Peyer's patch (tissue), 4 donors: ENCODE measurements around the gene CACNA2D2.

Source experiments
- POLR2A ChIP-seq, 2 donors: fragments of 450-650 bp; IDR thresholded peaks; one replicate each; pipeline ENCODE4 v1.5.1; 2017; ENCODE audit warnings: antibody characterized with exemption in 2 of 2, mild to moderate bottlenecking in 2 of 2, moderate library complexity in 2 of 2
- TF ChIP-seq, protein P1 (sequence below), 6 experiments: fragments of 450-650 bp in 4 of 6; fragments of 200-600 bp in 2 of 6; sonication (generic) in 1 of 6; IDR thresholded peaks; one replicate each; pipeline ENCODE4 v1.5.1; 2017 to 2019; ENCODE audit warnings: antibody characterized with exemption in 6 of 6, mild to moderate bottlenecking in 3 of 6, moderate library complexity in 1 of 6

DNA sequence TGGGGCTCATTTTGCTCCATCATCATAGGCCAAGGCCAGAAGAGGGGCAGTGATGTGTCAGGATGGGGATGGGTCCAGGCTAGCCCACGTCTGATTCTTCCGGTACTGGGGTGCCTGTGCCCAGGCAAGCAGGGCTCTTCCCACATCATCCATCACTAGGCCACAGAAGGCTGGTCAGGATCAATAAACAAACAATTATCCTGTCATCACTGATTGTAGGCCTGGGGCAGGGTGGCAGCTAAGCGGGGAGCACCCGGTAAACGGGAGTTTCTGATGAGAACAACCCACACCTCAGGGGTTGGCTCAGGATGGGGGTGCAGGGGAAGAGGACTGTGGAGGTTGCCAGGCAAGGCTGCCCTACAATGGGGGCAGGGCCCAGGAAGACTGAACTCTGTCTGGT is 18.1 kb upstream of the CACNA2D2 start:
- TF ChIP-seq, protein P1, sequence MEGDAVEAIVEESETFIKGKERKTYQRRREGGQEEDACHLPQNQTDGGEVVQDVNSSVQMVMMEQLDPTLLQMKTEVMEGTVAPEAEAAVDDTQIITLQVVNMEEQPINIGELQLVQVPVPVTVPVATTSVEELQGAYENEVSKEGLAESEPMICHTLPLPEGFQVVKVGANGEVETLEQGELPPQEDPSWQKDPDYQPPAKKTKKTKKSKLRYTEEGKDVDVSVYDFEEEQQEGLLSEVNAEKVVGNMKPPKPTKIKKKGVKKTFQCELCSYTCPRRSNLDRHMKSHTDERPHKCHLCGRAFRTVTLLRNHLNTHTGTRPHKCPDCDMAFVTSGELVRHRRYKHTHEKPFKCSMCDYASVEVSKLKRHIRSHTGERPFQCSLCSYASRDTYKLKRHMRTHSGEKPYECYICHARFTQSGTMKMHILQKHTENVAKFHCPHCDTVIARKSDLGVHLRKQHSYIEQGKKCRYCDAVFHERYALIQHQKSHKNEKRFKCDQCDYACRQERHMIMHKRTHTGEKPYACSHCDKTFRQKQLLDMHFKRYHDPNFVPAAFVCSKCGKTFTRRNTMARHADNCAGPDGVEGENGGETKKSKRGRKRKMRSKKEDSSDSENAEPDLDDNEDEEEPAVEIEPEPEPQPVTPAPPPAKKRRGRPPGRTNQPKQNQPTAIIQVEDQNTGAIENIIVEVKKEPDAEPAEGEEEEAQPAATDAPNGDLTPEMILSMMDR (IDR thresholded peaks at IDR 0.05), result no peak
- no peak for TF ChIP-seq POLR2A (IDR thresholded peaks at IDR 0.05)
